ENCODE results near the gene THADA. TPM values are rescaled to one million over a fixed set of nuclear protein-coding genes. Genes with fewer than 3 reads are reported as not detected.

THADA gene
- total and polyA plus RNA-seq, 2 donors (not counting 3 experiments of a cell fraction or from before 2014, with no cell fraction given), result 22.6 to 25.3 TPM

GRCh38 chr2:43212931-43213330 lies 382.9 kb downstream of the THADA start:
- Histone ChIP-seq H3K36me3 (ENCODE audit: control insufficient read depth in 2 of 2, extremely low read depth in 1 of 2, insufficient read depth in 2 of 2, low read length in 2 of 2) (no peaks in the 10 kb centered on the region), H2AFZ (ENCODE audit: low read depth, low read length) (no peak overlapping the region), H3K9me3 (replicated peaks; ENCODE audit: control insufficient read depth, insufficient read depth, low read length) (no peaks in the 10 kb centered on the region), H3K27me3 (ENCODE audit: control insufficient read depth in 2 of 2, insufficient read depth in 2 of 2, low read length in 2 of 2) (no peaks in the 10 kb centered on the region), H3K4me1 (ENCODE audit: control insufficient read depth, extremely low read depth, insufficient read depth, low read length) (no peaks in the 10 kb centered on the region), H3K4me3 (replicated peaks in 1 of 3; ENCODE audit: insufficient read depth in 1 of 3, low read depth in 1 of 3, low read length in 3 of 3) (no peak overlapping the region), H3K9me1 (replicated peaks; ENCODE audit: control insufficient read depth, extremely low read depth, insufficient read depth, low read length) (no peaks in the 10 kb centered on the region), H3K27ac (ENCODE audit: insufficient read depth, low read depth, low read length) (no peak overlapping the region), H3K9ac (replicated peaks; ENCODE audit: extremely low read depth, insufficient read depth, low read length) (no peak overlapping the region), H3K4me2 (ENCODE audit: insufficient read depth, low read length) (no peak overlapping the region), H3K79me2 (ENCODE audit: control insufficient read depth, insufficient read depth, low read length) (no peaks in the 10 kb centered on the region), H4K20me1 (replicated peaks; ENCODE audit: control insufficient read depth, extremely low read depth, insufficient read depth, low read length) (no peaks in the 10 kb centered on the region)
- dilution Hi-C loops (cut with MboI; ENCODE audit: extremely low pct_ligation_motif_present, low sequenced_read_pairs) (no loop called here), intact Hi-C loops (cut with micrococcal nuclease) (no loop called here)
- CTCF ChIA-PET, result interaction anchor here (1.1 to 1.2 kb wide), 2 partner anchors 16 to 43 kb away, joined by 3 to 5 read pairs; no protein-coding TSS in a partner anchor
- TF ChIP-seq POLR2AphosphoS5 (IDR thresholded peaks at IDR 0.05; ENCODE audit: insufficient read depth, low read depth, low read length) (no peak), FOS (IDR thresholded peaks at IDR 0.05; ENCODE audit: borderline replicate concordance, insufficient read depth, low read length) (no peak), EZH2 (IDR thresholded peaks at IDR 0.05; ENCODE audit: borderline replicate concordance, low read depth, low read length, severe bottlenecking) (no peak), GATA2 (IDR thresholded peaks at IDR 0.05; ENCODE audit: insufficient read depth, insufficient read length, low read depth, low read length) (no peak), CTCF (IDR thresholded peaks at IDR 0.05; ENCODE audit: extremely low read depth in 1 of 2, insufficient read depth in 1 of 2, low read depth in 1 of 2, low read length in 2 of 2) (no peak), JUN (IDR thresholded peaks at IDR 0.05; ENCODE audit: borderline replicate concordance, insufficient read depth, insufficient read length, low read depth) (no peak), MYC (IDR thresholded peaks at IDR 0.05; ENCODE audit: low read depth, low read length) (no peak), MAX (IDR thresholded peaks at IDR 0.05; ENCODE audit: insufficient read depth, insufficient read length) (no peak), POLR2A (IDR thresholded peaks at IDR 0.05; ENCODE audit: low read depth, low read length) (no peak)
- FAIRE-seq, result no peak
- no peak for DNase-seq (ENCODE audit: low read depth, low spot score)
- POLR2A ChIA-PET, result no interaction called here
- BruUV-seq (replicated peaks), result no TSS peak

Measured in endothelial cell of umbilical vein (primary cell).